IMR-90 (cell line): Measurements from ENCODE around the gene CDRT4. TPM values are rescaled to one million over a fixed set of nuclear protein-coding genes. Genes with fewer than 3 reads are reported as not detected.

Experiments used
- ATAC-seq: fragments of 200-7000 bp; cut with Tn5 transposase; 2 replicates; pipeline ENCODE4 v1.9.1; 2020; ENCODE audit warnings: low read depth, mild to moderate bottlenecking, moderate library complexity
- Bru-seq: library from RNA; stranded (reverse); fragments of 400-500 nt; gene quantifications from one replicate; lab custom pipeline; 2021; lab: Mats Ljungman, UMichigan
- BruChase-seq, 2 experiments: library from RNA; stranded (reverse); fragments of 400-500 nt; gene quantifications; one replicate each; lab custom pipeline; 2021; lab: Mats Ljungman, UMichigan
- BruUV-seq: library from RNA; stranded (reverse); fragments of 400-500 nt; replicated peaks from 2 replicates; lab custom pipeline; 2021; lab: Mats Ljungman, UMichigan
- CTCF ChIA-PET: fragments of 300-600 bp; formaldehyde crosslinking; extraction: SDS; loops from one replicate; lab custom pipeline; 2021; ENCODE audit warnings: antibody characterized with exemption; lab: Yijun Ruan, JAX
- POLR2A ChIA-PET: fragments of 300-600 bp; sonication (Branson Sonifier 250); formaldehyde crosslinking; loops from one replicate; lab custom pipeline; 2022; ENCODE audit warnings: antibody characterized with exemption; ENCODE audit not compliant: unreplicated experiment; lab: Charles Lee
- DNase-seq: peaks from one replicate; pipeline ENCODE4 v3.0.0; 2013
- H2AFZ ChIP-seq: replicated peaks from 2 replicates; pipeline ENCODE3; 2013; ENCODE audit warnings: low read length, mild to moderate bottlenecking; ENCODE audit not compliant: poor library complexity
- H2AK5ac ChIP-seq: 2 replicates; pipeline ENCODE4 v1.6.1; 2013; ENCODE audit warnings: low read depth, low read length, inconsistent platforms
- H2AK9ac ChIP-seq: replicated peaks from 2 replicates; pipeline ENCODE3; 2013; ENCODE audit warnings: mild to moderate bottlenecking, low read depth, low read length, moderate library complexity; ENCODE audit not compliant: poor library complexity
- H2BK120ac ChIP-seq: 2 replicates; pipeline ENCODE4 v1.6.1; 2013; ENCODE audit warnings: low read depth, low read length, inconsistent platforms
- H2BK15ac ChIP-seq: 3 replicates; pipeline ENCODE4 v1.6.1; 2013; ENCODE audit warnings: low read depth, low read length, inconsistent platforms
- H2BK20ac ChIP-seq: 2 replicates; pipeline ENCODE4 v1.6.1; 2013; ENCODE audit warnings: low read depth, mild to moderate bottlenecking, inconsistent platforms, low read length, moderate library complexity
- H2BK5ac ChIP-seq: 2 replicates; pipeline ENCODE4 v1.6.1; 2013; ENCODE audit warnings: mild to moderate bottlenecking, low read depth, low read length, inconsistent platforms; ENCODE audit not compliant: poor library complexity, severe bottlenecking
- H3K14ac ChIP-seq: replicated peaks from 2 replicates; pipeline ENCODE4 v1.6.1; 2013; ENCODE audit warnings: low read depth, low read length, inconsistent platforms
- H3K18ac ChIP-seq: 2 replicates; pipeline ENCODE4 v1.6.1; 2013; ENCODE audit warnings: low read depth, low read length, control low read depth
- H3K23ac ChIP-seq: 2 replicates; pipeline ENCODE4 v1.6.1; 2013; ENCODE audit warnings: low read depth, low read length, inconsistent platforms
- H3K27ac ChIP-seq: 2 replicates; pipeline ENCODE4 v1.5.1; 2013; ENCODE audit warnings: mild to moderate bottlenecking, control low read depth, low read length; ENCODE audit not compliant: insufficient read depth
- H3K27me3 ChIP-seq: 2 replicates; pipeline ENCODE4 v1.6.1; 2013; ENCODE audit warnings: low read length; ENCODE audit not compliant: control insufficient read depth, insufficient read depth
- H3K36me3 ChIP-seq: 2 replicates; pipeline ENCODE4 v1.6.1; 2013; ENCODE audit warnings: low read length, mixed read lengths; ENCODE audit not compliant: control insufficient read depth, insufficient read depth
- H3K4ac ChIP-seq: 2 replicates; pipeline ENCODE4 v1.6.1; 2013; ENCODE audit warnings: low read depth, low read length, inconsistent platforms
- H3K4me1 ChIP-seq: 2 replicates; pipeline ENCODE4 v1.6.1; 2013; ENCODE audit warnings: low read length, mixed read lengths; ENCODE audit not compliant: control insufficient read depth, insufficient read depth
- H3K4me2 ChIP-seq: 2 replicates; pipeline ENCODE4 v1.6.1; 2013; ENCODE audit warnings: low read depth, mild to moderate bottlenecking, control low read depth, low read length, moderate library complexity
- H3K4me3 ChIP-seq: 2 replicates; pipeline ENCODE4 v1.5.1; 2013; ENCODE audit warnings: low read depth, mild to moderate bottlenecking, control low read depth, low read length, moderate library complexity; ENCODE audit not compliant: insufficient read depth
- H3K56ac ChIP-seq: 2 replicates; pipeline ENCODE4 v1.6.1; 2013; ENCODE audit warnings: low read length, inconsistent platforms; ENCODE audit not compliant: insufficient read depth; ENCODE audit errors: extremely low read depth
- H3K79me1 ChIP-seq, 2 experiments: 2 replicates each; pipeline ENCODE4 v1.6.1; 2013; ENCODE audit warnings: low read length in 2 of 2, inconsistent platforms in 1 of 2, low read depth in 1 of 2
- H3K9ac ChIP-seq: 2 replicates; pipeline ENCODE4 v1.6.1; 2013; ENCODE audit warnings: low read depth, low read length, control low read depth
- H3K9me1 ChIP-seq: 2 replicates; pipeline ENCODE4 v1.6.1; 2013; ENCODE audit warnings: low read length, inconsistent platforms; ENCODE audit not compliant: insufficient read depth
- H3K9me3 ChIP-seq: 2 replicates; pipeline ENCODE4 v1.6.1; 2013; ENCODE audit warnings: low read length; ENCODE audit not compliant: control insufficient read depth, insufficient read depth
- H4K20me1 ChIP-seq: 2 replicates; pipeline ENCODE4 v1.6.1; 2013; ENCODE audit warnings: low read length, inconsistent platforms; ENCODE audit not compliant: insufficient read depth
- H4K5ac ChIP-seq: 2 replicates; pipeline ENCODE4 v1.6.1; 2013; ENCODE audit warnings: mild to moderate bottlenecking, low read depth, low read length, control low read depth
- H4K8ac ChIP-seq, 2 experiments: 2 replicates each; pipeline ENCODE4 v1.6.1; 2013; ENCODE audit warnings: low read depth in 2 of 2, low read length in 2 of 2, control low read depth in 1 of 2, inconsistent platforms in 1 of 2
- H4K91ac ChIP-seq: 2 replicates; pipeline ENCODE4 v1.6.1; 2013; ENCODE audit warnings: low read depth, low read length, inconsistent platforms; ENCODE audit not compliant: insufficient read depth
- BHLHE40 ChIP-seq: fragments of 150-350 bp; IDR thresholded peaks from 2 replicates; pipeline ENCODE4 v1.6.1; 2016; ENCODE audit warnings: mild to moderate bottlenecking, low read depth, low read length
- CEBPB ChIP-seq: IDR thresholded peaks from 2 replicates; pipeline ENCODE4 v1.6.1; 2012; ENCODE audit warnings: low read depth, low read length, improper control_type of control experiment
- CHD1 ChIP-seq: IDR thresholded peaks from 2 replicates; pipeline ENCODE4 v1.6.1; 2012; ENCODE audit warnings: low read depth, low read length, improper control_type of control experiment
- MAFK ChIP-seq: IDR thresholded peaks from 2 replicates; pipeline ENCODE4 v1.6.1; 2012; ENCODE audit warnings: low read depth, low read length, improper control_type of control experiment
- MAZ ChIP-seq: IDR thresholded peaks from 2 replicates; pipeline ENCODE4 v1.6.1; 2012; ENCODE audit warnings: low read depth, mild to moderate bottlenecking, low read length, improper control_type of control experiment, moderate library complexity, borderline replicate concordance
- MXI1 ChIP-seq: IDR thresholded peaks from 2 replicates; pipeline ENCODE4 v1.6.1; 2012; ENCODE audit warnings: low read depth, mild to moderate bottlenecking, low read length, moderate library complexity, borderline replicate concordance
- NFE2L2 ChIP-seq: fragments of 150-350 bp; IDR thresholded peaks from 2 replicates; pipeline ENCODE4 v1.6.1; 2016; ENCODE audit warnings: low read depth, mild to moderate bottlenecking, low read length
- POLR2A ChIP-seq: IDR thresholded peaks from 2 replicates; pipeline ENCODE4 v1.6.1; 2012; ENCODE audit warnings: mild to moderate bottlenecking, low read depth, low read length
- RAD21 ChIP-seq: IDR thresholded peaks from 2 replicates; pipeline ENCODE4 v1.6.1; 2012; ENCODE audit warnings: low read length, improper control_type of control experiment
- RCOR1 ChIP-seq: IDR thresholded peaks from 2 replicates; pipeline ENCODE4 v1.6.1; 2012; ENCODE audit warnings: mild to moderate bottlenecking, low read length, improper control_type of control experiment; ENCODE audit not compliant: insufficient replicate concordance
- RFX5 ChIP-seq: IDR thresholded peaks from 2 replicates; pipeline ENCODE4 v1.8.0; 2012; ENCODE audit warnings: low read depth, mild to moderate bottlenecking, low read length, moderate library complexity
- SMC3 ChIP-seq: fragments of 150-350 bp; IDR thresholded peaks from 2 replicates; pipeline ENCODE4 v1.6.1; 2016; ENCODE audit warnings: low read depth, mild to moderate bottlenecking, antibody characterized with exemption, low read length, moderate library complexity
- WGBS, 2 experiments: methylation state at CpG; one replicate each; pipeline versions ENCODE4 v1.1.5 to v1.1.7; 2013; ENCODE audit warnings: missing lambda C conversion rate in 2 of 2; ENCODE audit not compliant: insufficient read length in 1 of 2; ENCODE audit errors: extremely low coverage in 2 of 2; 5-methylcytosine and 5-hydroxymethylcytosine counted together
- dilution Hi-C: fragments of 300-500 bp; cut with HindIII; formaldehyde crosslinking; loops from one replicate; pipeline ENCODE4 v1.14.3; 2018; ENCODE audit warnings: low sequenced_read_pairs; ENCODE audit not compliant: unreplicated experiment
- in situ Hi-C: fragments of 300-500 bp; cut with MboI; formaldehyde crosslinking; loops from 3 replicates; pipeline ENCODE4 v1.14.3; 2019; ENCODE audit warnings: low sequenced_read_pairs, inconsistent platforms, mixed read lengths
- intact Hi-C: fragments of 100-400 bp; cut with micrococcal nuclease; formaldehyde crosslinking; loops from 2 replicates; pipeline ENCODE4 v1.10.0; 2022
- long read RNA-seq: library from polyadenylated mRNA; unstranded; transcript quantifications from one replicate; pipeline ENCODE4 v2.0.0, GENCODE V29; 2021; ENCODE audit not compliant: unreplicated experiment
- polyA plus RNA-seq, 3 experiments: library from polyadenylated mRNA; depleted of rRNA; stranded (reverse); fragments of >200 nt; gene quantifications; 2 replicates each; pipeline ENCODE4 v1.2.3, GENCODE V29; 2012; ENCODE audit warnings: low replicate concordance in 1 of 3
- total RNA-seq: library from RNA; depleted of rRNA; stranded (reverse); fragments of >200 nt; gene quantifications from 2 replicates; pipeline ENCODE4 v1.2.3, GENCODE V29; 2012; rRNA removed
- TF ChIP-seq, protein P1 (sequence below): fragments of 150-350 bp; IDR thresholded peaks from 2 replicates; pipeline ENCODE4 v1.6.1; 2017; ENCODE audit warnings: mild to moderate bottlenecking, antibody characterized with exemption, low read length, low read depth
- TF ChIP-seq, protein P2 (sequence below): fragments of 150-350 bp; IDR thresholded peaks from 2 replicates; pipeline ENCODE4 v1.6.1; 2016; ENCODE audit warnings: low read depth, mild to moderate bottlenecking, low read length, moderate library complexity, borderline replicate concordance
- TF ChIP-seq, protein P3 (sequence below): conservative IDR thresholded peaks from 2 replicates; pipeline ENCODE4 v1.5.1; 2012; ENCODE audit warnings: mild to moderate bottlenecking, low read depth, low read length, improper control_type of control experiment

The CDRT4 gene
- total RNA-seq (0.56 and 0.90 TPM in 2 replicates), polyA plus RNA-seq (2012; rRNA removed) (2.7 and 3.7 TPM in 2 replicates), Bru-seq, nascent RNA (percentile 85 among the genes with signal in this experiment), BruChase-seq, experiment 1, labeled RNA remaining after a 6-hour chase (percentile 91 among the genes with signal in this experiment), BruChase-seq, experiment 2, labeled RNA remaining after a 2-hour chase (percentile 95 among the genes with signal in this experiment)
- 0.13 and 0.50 TPM in 2 replicates for polyA plus RNA-seq (2012; cell fraction: cytosol; rRNA removed)
- polyA plus RNA-seq (2012; cell fraction: nucleus; rRNA removed; ENCODE audit: low replicate concordance) = 27.7 and 76.4 TPM in 2 replicates
- long read RNA-seq, partial matches to known transcripts = 0 of 2 reads
- long read RNA-seq, other reads (novel, unspliced or antisense) = 2 of 2 reads

DNA sequence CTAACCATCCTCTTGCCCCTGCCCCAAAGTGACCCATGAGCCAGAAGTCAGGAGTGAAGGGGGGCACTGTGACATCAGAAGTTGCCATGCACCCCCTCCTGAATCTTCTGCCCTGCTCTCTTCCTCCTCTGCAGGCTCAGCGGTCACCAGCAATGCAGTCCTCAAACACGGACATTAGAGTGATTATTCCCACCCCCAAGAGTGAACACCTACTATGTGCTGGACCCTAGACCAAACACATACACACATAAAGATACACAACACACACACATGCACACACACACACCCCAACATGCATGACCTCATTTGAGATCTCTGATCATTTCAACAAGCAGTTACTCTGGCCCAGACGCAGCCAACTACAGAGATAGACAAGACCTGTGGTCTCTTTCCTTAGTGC lies at the start of gene CDRT4:
Gene CDRT4, minus strand, starts transcription at position 30 of the 400 bp plus-strand sequence. CDS start 27,383 bp downstream, outside the sequence.
- peaks cover 16% of the 10 kb centered on the region for H3K4me1 ChIP-seq
- H2BK15ac ChIP-seq = no peak within 1 kb of the TSS
- H2AK5ac ChIP-seq = no peak within 1 kb of the TSS
- no peak within 1 kb of the TSS for H3K23ac ChIP-seq
- H3K4me3 ChIP-seq = no peak within 1 kb of the TSS
- no peak within 1 kb of the TSS for H3K4me2 ChIP-seq
- ATAC-seq (no peak), DNase-seq (no peak)
- peaks cover 24% of the 10 kb centered on the region for H3K9me1 ChIP-seq
- no peaks in the 10 kb centered on the region for H3K27me3 ChIP-seq
- ChIA-PET CTCF (no interaction called here), POLR2A (no interaction called here)
- no peak within 1 kb of the TSS for H3K18ac ChIP-seq
- H3K56ac ChIP-seq = no peak within 1 kb of the TSS
- no peaks in the 10 kb centered on the region for H3K9me3 ChIP-seq
- peaks cover 6% of the 10 kb centered on the region; the same call in 1 of the 2 replicates for H4K20me1 ChIP-seq
- no peak within 1 kb of the TSS for H2BK20ac ChIP-seq
- in situ Hi-C loops (no loop called here), intact Hi-C loops (no loop called here), dilution Hi-C loops (no loop called here)
- peaks cover 2 to 8% of the 10 kb centered on the region in 2 experiments; a peak in 1 of 4 replicates for H3K79me1 ChIP-seq
- BruUV-seq = no TSS peak
- H2AFZ ChIP-seq = peak within 1 kb of the TSS; percentile 24
- H2BK120ac ChIP-seq = no peak within 1 kb of the TSS
- H4K5ac ChIP-seq = no peak within 1 kb of the TSS
- H4K8ac ChIP-seq = no peak within 1 kb of the TSS
- no peak within 1 kb of the TSS for H3K14ac ChIP-seq
- no peak within 1 kb of the TSS for H2BK5ac ChIP-seq
- H2AK9ac ChIP-seq = no peak within 1 kb of the TSS
- H3K36me3 ChIP-seq = no peaks in the 10 kb centered on the region
- 94% methylated on average over 2 of the region's 3 CpGs; no CpG with 5 or more reads in 1 of the 2 experiments for WGBS, 2 experiments
- H3K4ac ChIP-seq = no peak within 1 kb of the TSS
- no peak within 1 kb of the TSS for H4K91ac ChIP-seq
- H3K27ac ChIP-seq = no peak within 1 kb of the TSS
- H3K9ac ChIP-seq = no peak within 1 kb of the TSS
- TF ChIP-seq, protein P1, sequence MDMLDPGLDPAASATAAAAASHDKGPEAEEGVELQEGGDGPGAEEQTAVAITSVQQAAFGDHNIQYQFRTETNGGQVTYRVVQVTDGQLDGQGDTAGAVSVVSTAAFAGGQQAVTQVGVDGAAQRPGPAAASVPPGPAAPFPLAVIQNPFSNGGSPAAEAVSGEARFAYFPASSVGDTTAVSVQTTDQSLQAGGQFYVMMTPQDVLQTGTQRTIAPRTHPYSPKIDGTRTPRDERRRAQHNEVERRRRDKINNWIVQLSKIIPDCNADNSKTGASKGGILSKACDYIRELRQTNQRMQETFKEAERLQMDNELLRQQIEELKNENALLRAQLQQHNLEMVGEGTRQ = no peak
- no peak for TF ChIP-seq RCOR1
- TF ChIP-seq BHLHE40 = no peak
- no peak for TF ChIP-seq CEBPB
- TF ChIP-seq MAZ = no peak
- no peak for TF ChIP-seq MXI1
- no peak for TF ChIP-seq RFX5
- TF ChIP-seq, protein P2, sequence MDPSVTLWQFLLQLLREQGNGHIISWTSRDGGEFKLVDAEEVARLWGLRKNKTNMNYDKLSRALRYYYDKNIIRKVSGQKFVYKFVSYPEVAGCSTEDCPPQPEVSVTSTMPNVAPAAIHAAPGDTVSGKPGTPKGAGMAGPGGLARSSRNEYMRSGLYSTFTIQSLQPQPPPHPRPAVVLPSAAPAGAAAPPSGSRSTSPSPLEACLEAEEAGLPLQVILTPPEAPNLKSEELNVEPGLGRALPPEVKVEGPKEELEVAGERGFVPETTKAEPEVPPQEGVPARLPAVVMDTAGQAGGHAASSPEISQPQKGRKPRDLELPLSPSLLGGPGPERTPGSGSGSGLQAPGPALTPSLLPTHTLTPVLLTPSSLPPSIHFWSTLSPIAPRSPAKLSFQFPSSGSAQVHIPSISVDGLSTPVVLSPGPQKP = no peak
- TF ChIP-seq RAD21 = no peak
- no peak for TF ChIP-seq SMC3
- TF ChIP-seq, protein P3, sequence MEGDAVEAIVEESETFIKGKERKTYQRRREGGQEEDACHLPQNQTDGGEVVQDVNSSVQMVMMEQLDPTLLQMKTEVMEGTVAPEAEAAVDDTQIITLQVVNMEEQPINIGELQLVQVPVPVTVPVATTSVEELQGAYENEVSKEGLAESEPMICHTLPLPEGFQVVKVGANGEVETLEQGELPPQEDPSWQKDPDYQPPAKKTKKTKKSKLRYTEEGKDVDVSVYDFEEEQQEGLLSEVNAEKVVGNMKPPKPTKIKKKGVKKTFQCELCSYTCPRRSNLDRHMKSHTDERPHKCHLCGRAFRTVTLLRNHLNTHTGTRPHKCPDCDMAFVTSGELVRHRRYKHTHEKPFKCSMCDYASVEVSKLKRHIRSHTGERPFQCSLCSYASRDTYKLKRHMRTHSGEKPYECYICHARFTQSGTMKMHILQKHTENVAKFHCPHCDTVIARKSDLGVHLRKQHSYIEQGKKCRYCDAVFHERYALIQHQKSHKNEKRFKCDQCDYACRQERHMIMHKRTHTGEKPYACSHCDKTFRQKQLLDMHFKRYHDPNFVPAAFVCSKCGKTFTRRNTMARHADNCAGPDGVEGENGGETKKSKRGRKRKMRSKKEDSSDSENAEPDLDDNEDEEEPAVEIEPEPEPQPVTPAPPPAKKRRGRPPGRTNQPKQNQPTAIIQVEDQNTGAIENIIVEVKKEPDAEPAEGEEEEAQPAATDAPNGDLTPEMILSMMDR = no peak
- no peak for TF ChIP-seq NFE2L2
- TF ChIP-seq CHD1 = no peak
- TF ChIP-seq MAFK = no peak
- TF ChIP-seq POLR2A = no peak
